Endothelial cell of umbilical vein (primary cell): ENCODE data around the gene CDK12.

Experiments used
- POLR2A ChIP-seq: IDR thresholded peaks from 2 replicates; pipeline ENCODE4 v1.6.1; 2012; ENCODE audit warnings: low read depth, mild to moderate bottlenecking, control low read depth, low read length
- POLR2AphosphoS5 ChIP-seq: IDR thresholded peaks from 2 replicates; pipeline ENCODE4 v1.6.1; 2012; ENCODE audit warnings: low read depth, mild to moderate bottlenecking, control low read depth, low read length, moderate library complexity; ENCODE audit not compliant: insufficient read depth
- TF ChIP-seq, protein P1 (sequence below), 2 donors: IDR thresholded peaks; 1 replicate in 1 of 2; 2 replicates in 1 of 2; pipeline ENCODE4 v1.5.1; 2011; ENCODE audit warnings: low read length in 2 of 2, mild to moderate bottlenecking in 2 of 2, moderate library complexity in 2 of 2, control low read depth in 1 of 2, inconsistent platforms in 1 of 2, low read depth in 1 of 2; ENCODE audit not compliant: insufficient read depth in 1 of 2; ENCODE audit errors: extremely low read depth in 1 of 2

DNA sequence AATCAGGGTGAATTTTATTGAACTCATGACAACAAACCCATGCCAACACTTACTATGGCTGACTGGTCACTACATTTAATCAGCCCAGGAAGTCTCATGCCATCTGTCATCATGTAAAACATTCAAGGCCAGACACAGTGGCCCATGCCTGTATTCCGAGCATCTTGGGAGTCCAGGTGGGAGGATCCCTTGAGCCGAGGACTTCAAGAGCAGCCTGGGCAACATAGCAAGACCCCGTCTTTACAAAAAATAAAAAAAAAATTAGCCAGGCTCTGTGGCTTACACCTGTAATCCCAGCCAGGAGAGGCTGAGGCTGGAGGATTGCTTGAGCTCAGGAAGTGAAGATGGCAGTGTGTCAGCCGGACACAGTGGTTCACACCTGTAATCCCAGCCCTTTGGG is 5.4 kb upstream of the CDK12 start:
- no peak for TF ChIP-seq POLR2A
- no peak for TF ChIP-seq POLR2AphosphoS5
- TF ChIP-seq, protein P1, sequence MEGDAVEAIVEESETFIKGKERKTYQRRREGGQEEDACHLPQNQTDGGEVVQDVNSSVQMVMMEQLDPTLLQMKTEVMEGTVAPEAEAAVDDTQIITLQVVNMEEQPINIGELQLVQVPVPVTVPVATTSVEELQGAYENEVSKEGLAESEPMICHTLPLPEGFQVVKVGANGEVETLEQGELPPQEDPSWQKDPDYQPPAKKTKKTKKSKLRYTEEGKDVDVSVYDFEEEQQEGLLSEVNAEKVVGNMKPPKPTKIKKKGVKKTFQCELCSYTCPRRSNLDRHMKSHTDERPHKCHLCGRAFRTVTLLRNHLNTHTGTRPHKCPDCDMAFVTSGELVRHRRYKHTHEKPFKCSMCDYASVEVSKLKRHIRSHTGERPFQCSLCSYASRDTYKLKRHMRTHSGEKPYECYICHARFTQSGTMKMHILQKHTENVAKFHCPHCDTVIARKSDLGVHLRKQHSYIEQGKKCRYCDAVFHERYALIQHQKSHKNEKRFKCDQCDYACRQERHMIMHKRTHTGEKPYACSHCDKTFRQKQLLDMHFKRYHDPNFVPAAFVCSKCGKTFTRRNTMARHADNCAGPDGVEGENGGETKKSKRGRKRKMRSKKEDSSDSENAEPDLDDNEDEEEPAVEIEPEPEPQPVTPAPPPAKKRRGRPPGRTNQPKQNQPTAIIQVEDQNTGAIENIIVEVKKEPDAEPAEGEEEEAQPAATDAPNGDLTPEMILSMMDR (IDR thresholded peaks at IDR 0.05; ENCODE audit: extremely low read depth in 1 of 2, insufficient read depth in 1 of 2, low read depth in 1 of 2, low read length in 2 of 2), result no peak
